ENCODE data around the gene FNDC3B. TPM values are rescaled to one million over a fixed set of nuclear protein-coding genes. Genes with fewer than 3 reads are reported as not detected.

The FNDC3B gene
- polyA plus RNA-seq, 2 of the 4 experiments (the other 2 are of a cell fraction) = 29.5 to 33.6 TPM

DNA sequence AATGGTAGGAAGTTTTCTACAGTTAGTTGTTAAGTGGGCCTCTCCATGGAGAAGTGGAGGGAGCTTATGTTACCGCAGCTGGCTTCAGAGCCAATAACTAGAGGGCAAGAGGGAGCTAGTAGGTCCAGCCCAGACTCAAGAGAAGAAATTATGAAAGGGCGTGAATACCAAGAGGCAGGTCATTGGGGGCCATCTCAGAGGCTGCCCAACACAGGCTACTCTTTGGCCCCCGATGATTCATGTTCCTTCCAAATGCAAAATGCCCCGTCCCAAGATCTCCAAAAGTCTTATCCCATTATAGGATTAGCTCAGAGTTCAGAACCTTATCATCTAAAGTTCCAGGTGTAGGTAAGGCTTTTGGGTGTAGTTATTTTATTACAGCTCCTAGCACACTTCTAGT is 94.5 kb downstream of the FNDC3B start:
- FAIRE-seq = no peak

DNA sequence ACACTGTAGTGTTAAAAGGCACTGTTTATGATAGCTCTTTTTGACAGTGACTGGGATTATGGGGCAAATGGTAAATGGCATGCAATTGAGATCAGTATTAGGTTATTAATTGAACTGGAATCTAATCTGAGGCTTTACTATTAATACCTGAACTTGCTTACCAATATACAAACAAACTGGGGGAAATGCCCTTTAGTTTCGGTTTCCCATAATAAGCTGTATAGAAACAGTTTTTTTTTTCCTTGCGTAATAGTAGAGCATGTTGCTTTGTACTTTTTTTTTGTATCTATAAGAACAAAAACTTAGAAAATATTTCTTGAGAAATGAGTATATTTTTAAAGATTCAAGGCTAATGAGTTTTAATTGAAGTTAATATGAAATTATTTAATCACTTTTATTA is 95.0 kb downstream of the FNDC3B start:
- Histone ChIP-seq H3K9me3 (no peaks in the 10 kb centered on the region), H3K27ac (peak overlapping the region; percentile 89 to 98), H3K4me1 (peaks cover 95% of the 10 kb centered on the region), H3K4me2 (peak overlapping the region; percentile 81), H3K4me3 (no peak overlapping the region)
- TF ChIP-seq MAX (IDR thresholded peaks at IDR 0.05) (no peak), HOXB13 (CRISPR knock-in tag; IDR thresholded peaks at IDR 0.05; ENCODE audit: low read depth) (no peak), CBX8 (IDR thresholded peaks at IDR 0.05) (no peak), CEBPB (IDR thresholded peaks at IDR 0.05) (peak in 1 of 2 experiments; percentile 58; a peak in 1 of 4 replicates), USF2 (IDR thresholded peaks at IDR 0.05) (no peak)
- TF ChIP-seq, protein P1, sequence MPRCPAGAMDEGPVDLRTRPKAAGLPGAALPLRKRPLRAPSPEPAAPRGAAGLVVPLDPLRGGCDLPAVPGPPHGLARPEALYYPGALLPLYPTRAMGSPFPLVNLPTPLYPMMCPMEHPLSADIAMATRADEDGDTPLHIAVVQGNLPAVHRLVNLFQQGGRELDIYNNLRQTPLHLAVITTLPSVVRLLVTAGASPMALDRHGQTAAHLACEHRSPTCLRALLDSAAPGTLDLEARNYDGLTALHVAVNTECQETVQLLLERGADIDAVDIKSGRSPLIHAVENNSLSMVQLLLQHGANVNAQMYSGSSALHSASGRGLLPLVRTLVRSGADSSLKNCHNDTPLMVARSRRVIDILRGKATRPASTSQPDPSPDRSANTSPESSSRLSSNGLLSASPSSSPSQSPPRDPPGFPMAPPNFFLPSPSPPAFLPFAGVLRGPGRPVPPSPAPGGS (IDR thresholded peaks at IDR 0.05) = no peak
- ChIA-PET POLR2A (no interaction called here), CTCF (interaction anchor here (1.0 kb wide), 2 partner anchors 198 to 305 kb away, joined by 3 read pairs; no protein-coding TSS in a partner anchor)
- 67% methylated on average over 2 of the region's 2 CpGs for WGBS (ENCODE audit: missing lambda C conversion rate)
- no peak for DNase-seq (ENCODE audit: low read depth in 1 of 2, low spot score in 1 of 2)
- ATAC-seq = no peak
- no peak for FAIRE-seq

More for the DNA sequence above, 94.5 kb downstream of the FNDC3B start:
- DNase-seq (ENCODE audit: low read depth in 1 of 2, low spot score in 1 of 2) = no peak
- Histone ChIP-seq H3K4me1 (peaks cover 95% of the 10 kb centered on the region), H3K27ac (peak overlapping the region; percentile 89 to 98), H3K4me3 (no peak overlapping the region), H3K9me3 (no peaks in the 10 kb centered on the region), H3K4me2 (peak overlapping the region; percentile 81)
- ATAC-seq = no peak
- TF ChIP-seq RAD21 (conservative IDR thresholded peaks at IDR 0.05 in 1 of 2, IDR thresholded peaks at IDR 0.05 in 1 of 2) (no peak), NFE2L2 (conservative IDR thresholded peaks at IDR 0.05; ENCODE audit: low read length) (no peak), POLR2A (IDR thresholded peaks at IDR 0.05; ENCODE audit: low read length) (no peak), JUN (IDR thresholded peaks at IDR 0.05) (no peak), RCOR1 (IDR thresholded peaks at IDR 0.05; ENCODE audit: low read depth, low read length) (no peak), RARB (CRISPR knock-in tag; IDR thresholded peaks at IDR 0.05) (no peak), NPAS2 (CRISPR knock-in tag; IDR thresholded peaks at IDR 0.05; ENCODE audit: borderline replicate concordance) (no peak), CBX2 (IDR thresholded peaks at IDR 0.05; ENCODE audit: borderline replicate concordance, low read depth) (no peak), JUNB (IDR thresholded peaks at IDR 0.05) (no peak), E2F6 (IDR thresholded peaks at IDR 0.05; ENCODE audit: borderline replicate concordance, low read depth) (no peak), CHD4 (IDR thresholded peaks at IDR 0.05; ENCODE audit: borderline replicate concordance) (no peak), FOXS1 (CRISPR knock-in tag; IDR thresholded peaks at IDR 0.05) (no peak)
- CTCF ChIA-PET = interaction anchor here (1.0 kb wide), 2 partner anchors 199 to 304 kb away, joined by 3 read pairs; no protein-coding TSS in a partner anchor
- POLR2A ChIA-PET = no interaction called here
- WGBS (ENCODE audit: missing lambda C conversion rate) = 75% methylated on average over 4 of the region's 4 CpGs

- Histone ChIP-seq H3K27ac (peak overlapping the region; percentile 87 to 98), H3K4me3 (no peak overlapping the region), H3K4me1 (peaks cover 100% of the 10 kb centered on the region), H3K9me3 (no peaks in the 10 kb centered on the region), H3K4me2 (peak overlapping the region; percentile 81)
- POLR2A ChIA-PET = no interaction called here
- no peak for ATAC-seq
- CTCF ChIA-PET = no interaction called here
- FAIRE-seq = no peak
- DNase-seq (ENCODE audit: low read depth in 1 of 2, low spot score in 1 of 2) = no peak
- 90% methylated on average over 1 of the region's 1 CpG for WGBS (ENCODE audit: missing lambda C conversion rate)
- TF ChIP-seq RAD21 (conservative IDR thresholded peaks at IDR 0.05 in 1 of 2, IDR thresholded peaks at IDR 0.05 in 1 of 2) (no peak), CEBPB (IDR thresholded peaks at IDR 0.05) (no peak), CHD2 (IDR thresholded peaks at IDR 0.05; ENCODE audit: low read length, partially characterized antibody) (no peak), HEYL (CRISPR knock-in tag; IDR thresholded peaks at IDR 0.05) (no peak), POLR2AphosphoS2 (conservative IDR thresholded peaks at IDR 0.05; ENCODE audit: low read length) (no peak)
- TF ChIP-seq, protein P2, sequence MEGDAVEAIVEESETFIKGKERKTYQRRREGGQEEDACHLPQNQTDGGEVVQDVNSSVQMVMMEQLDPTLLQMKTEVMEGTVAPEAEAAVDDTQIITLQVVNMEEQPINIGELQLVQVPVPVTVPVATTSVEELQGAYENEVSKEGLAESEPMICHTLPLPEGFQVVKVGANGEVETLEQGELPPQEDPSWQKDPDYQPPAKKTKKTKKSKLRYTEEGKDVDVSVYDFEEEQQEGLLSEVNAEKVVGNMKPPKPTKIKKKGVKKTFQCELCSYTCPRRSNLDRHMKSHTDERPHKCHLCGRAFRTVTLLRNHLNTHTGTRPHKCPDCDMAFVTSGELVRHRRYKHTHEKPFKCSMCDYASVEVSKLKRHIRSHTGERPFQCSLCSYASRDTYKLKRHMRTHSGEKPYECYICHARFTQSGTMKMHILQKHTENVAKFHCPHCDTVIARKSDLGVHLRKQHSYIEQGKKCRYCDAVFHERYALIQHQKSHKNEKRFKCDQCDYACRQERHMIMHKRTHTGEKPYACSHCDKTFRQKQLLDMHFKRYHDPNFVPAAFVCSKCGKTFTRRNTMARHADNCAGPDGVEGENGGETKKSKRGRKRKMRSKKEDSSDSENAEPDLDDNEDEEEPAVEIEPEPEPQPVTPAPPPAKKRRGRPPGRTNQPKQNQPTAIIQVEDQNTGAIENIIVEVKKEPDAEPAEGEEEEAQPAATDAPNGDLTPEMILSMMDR (IDR thresholded peaks at IDR 0.05) = no peak
- TF ChIP-seq, protein P3, sequence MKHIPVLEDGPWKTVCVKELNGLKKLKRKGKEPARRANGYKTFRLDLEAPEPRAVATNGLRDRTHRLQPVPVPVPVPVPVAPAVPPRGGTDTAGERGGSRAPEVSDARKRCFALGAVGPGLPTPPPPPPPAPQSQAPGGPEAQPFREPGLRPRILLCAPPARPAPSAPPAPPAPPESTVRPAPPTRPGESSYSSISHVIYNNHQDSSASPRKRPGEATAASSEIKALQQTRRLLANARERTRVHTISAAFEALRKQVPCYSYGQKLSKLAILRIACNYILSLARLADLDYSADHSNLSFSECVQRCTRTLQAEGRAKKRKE (CRISPR knock-in tag; IDR thresholded peaks at IDR 0.05; ENCODE audit: low read depth) = no peak
Measured at GRCh38 chr3:172135185-172135584, 95.8 kb downstream of the FNDC3B start.

Measured in A549 (cell line).